ENCODE data around the gene PCYT1B.

DNA sequence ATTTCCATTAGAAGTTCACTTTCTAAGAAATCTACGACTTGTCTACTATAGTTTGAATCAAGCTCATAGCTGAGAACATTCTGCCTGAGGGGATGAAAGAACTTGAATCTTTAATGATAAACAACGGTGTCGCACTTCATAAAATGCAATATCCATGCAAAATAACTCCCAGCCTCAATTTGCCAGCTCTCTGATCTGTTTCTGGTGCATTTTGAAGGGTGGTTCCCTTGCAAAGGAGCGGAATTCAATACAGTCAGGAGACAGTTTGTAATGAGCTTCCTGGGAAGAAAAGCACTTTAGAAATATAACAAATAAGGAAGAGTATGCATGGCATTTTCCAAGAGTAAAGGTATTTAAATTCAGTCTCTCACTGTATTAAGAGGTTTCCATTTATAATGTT, 80.0 kb downstream of the PCYT1B start:
- TF ChIP-seq POLR2A (IDR thresholded peaks at IDR 0.05; ENCODE audit: low read depth) (no peak), CTCF (IDR thresholded peaks at IDR 0.05) (no peak), EP300 (IDR thresholded peaks at IDR 0.05) (no peak)
